Nephron progenitor cell (in vitro differentiated cells): Measurements from ENCODE around the gene FAM83C.

ENCODE experiments used
- DNase-seq: peaks from one replicate; pipeline ENCODE4 v3.0.0; 2021
- H3K27ac Mint-ChIP-seq: 2 replicates; pipeline ENCODE4 v1.8.0; 2021; ENCODE audit warnings: mild to moderate bottlenecking, moderate library complexity, mixed read lengths
- H3K27me3 Mint-ChIP-seq: 2 replicates; pipeline ENCODE4 v1.8.0; 2021; ENCODE audit warnings: mild to moderate bottlenecking, low read depth, mixed read lengths; ENCODE audit not compliant: poor library complexity
- H3K36me3 Mint-ChIP-seq: 2 replicates; pipeline ENCODE4 v1.8.0; 2021; ENCODE audit warnings: low read depth, mixed read lengths
- H3K4me1 Mint-ChIP-seq: 2 replicates; pipeline ENCODE4 v1.8.0; 2021; ENCODE audit warnings: mixed read lengths
- H3K4me3 Mint-ChIP-seq: 2 replicates; pipeline ENCODE4 v1.8.0; 2021; ENCODE audit warnings: mild to moderate bottlenecking, moderate library complexity, mixed read lengths
- H3K9me3 Mint-ChIP-seq: 2 replicates; pipeline ENCODE4 v1.8.0; 2021; ENCODE audit warnings: mild to moderate bottlenecking, moderate library complexity, mixed read lengths
- TF ChIP-seq, protein P1 (sequence below): fragments of 200-600 bp; sonication (generic); IDR thresholded peaks from 2 replicates; pipeline ENCODE4 v1.5.0; 2021; ENCODE audit warnings: antibody characterized with exemption

Gene FAM83C

DNA sequence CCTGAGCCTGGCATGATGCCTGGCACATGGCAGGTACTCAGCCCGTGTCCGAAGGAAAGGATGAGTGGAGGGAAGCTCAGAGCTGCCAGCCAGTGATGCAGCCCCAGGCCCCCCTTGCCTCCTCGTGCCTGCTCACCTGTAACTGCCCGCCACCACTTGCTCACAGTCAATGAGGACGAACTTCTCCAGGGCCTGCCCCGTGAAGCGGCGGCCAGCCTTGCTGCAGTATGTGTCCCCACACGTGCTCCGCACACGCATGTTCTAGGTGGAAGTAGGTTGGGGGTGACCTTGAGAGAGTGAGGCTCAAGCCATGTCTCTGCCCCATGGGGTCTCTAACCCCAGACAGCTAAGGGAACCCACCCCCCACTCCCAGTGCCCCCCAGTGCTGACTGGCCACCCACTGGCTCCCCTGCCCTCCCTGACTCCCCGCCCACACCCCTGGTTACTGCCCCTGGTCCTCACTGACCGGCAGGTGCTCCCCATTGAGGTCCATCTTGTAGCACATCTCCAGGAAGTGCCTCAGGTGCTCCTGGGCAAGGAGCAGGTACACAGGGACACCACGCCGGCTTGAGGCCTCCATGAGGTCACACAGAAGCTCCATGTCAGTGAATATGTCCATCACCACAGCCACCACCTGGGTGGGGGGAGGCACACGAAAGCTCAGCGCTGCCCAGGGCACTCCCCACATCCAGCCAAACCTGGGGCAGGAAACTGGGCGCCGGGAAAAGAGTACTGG lies 3.7 kb downstream of the FAM83C start:
- TF ChIP-seq, protein P1, sequence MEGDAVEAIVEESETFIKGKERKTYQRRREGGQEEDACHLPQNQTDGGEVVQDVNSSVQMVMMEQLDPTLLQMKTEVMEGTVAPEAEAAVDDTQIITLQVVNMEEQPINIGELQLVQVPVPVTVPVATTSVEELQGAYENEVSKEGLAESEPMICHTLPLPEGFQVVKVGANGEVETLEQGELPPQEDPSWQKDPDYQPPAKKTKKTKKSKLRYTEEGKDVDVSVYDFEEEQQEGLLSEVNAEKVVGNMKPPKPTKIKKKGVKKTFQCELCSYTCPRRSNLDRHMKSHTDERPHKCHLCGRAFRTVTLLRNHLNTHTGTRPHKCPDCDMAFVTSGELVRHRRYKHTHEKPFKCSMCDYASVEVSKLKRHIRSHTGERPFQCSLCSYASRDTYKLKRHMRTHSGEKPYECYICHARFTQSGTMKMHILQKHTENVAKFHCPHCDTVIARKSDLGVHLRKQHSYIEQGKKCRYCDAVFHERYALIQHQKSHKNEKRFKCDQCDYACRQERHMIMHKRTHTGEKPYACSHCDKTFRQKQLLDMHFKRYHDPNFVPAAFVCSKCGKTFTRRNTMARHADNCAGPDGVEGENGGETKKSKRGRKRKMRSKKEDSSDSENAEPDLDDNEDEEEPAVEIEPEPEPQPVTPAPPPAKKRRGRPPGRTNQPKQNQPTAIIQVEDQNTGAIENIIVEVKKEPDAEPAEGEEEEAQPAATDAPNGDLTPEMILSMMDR = no peak
- Mint-ChIP-seq H3K27ac (no peak overlapping the region), H3K4me1 (peaks cover 32% of the 10 kb centered on the region), H3K27me3 (peaks cover 4% of the 10 kb centered on the region), H3K4me3 (no peak overlapping the region), H3K9me3 (no peaks in the 10 kb centered on the region), H3K36me3 (no peaks in the 10 kb centered on the region)
- no peak for DNase-seq

DNA sequence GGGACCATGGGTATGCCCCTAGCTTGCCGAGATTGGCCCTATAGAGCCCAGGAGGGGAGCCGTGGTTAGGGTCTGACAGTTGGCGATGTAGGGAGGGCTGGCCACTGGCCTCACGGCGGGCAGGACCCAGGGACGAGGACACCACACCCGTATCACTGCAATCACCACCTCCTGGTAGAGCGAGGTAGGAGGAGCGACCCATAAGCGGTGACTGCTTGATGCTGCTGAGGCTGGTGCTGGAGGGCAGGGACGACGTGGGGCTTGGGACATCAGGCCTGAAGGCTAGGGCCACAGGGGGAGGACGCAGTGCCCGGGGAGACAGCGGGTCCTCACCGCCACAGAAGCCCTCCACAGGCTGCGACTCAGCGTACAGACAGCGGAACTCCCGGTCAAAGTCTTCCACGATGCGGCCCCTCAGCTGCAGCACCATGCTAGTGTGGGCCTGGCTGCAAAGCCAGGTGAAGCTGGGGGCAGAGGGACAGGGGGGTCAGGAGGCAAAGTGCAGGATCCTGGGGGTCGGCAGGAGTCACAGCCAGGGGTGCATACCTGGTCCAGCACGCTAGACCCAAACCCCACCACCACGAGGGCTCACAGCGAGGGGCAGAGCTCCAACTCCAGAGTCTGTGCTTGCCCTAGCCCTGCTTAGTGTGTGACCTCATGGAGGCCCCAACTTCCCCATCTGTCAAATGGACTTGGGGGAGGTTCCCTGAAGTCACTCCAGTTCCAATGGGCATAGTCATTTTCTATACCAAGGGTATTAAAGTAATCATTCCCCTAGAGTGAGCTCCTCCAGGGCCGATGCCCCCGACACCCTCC lies 4.5 kb downstream of the FAM83C start:
- TF ChIP-seq, protein P1 = no peak
- Mint-ChIP-seq H3K4me3 (no peak overlapping the region), H3K27ac (no peak overlapping the region), H3K4me1 (peaks cover 33% of the 10 kb centered on the region), H3K9me3 (no peaks in the 10 kb centered on the region), H3K36me3 (no peaks in the 10 kb centered on the region), H3K27me3 (peaks cover 4% of the 10 kb centered on the region)
- DNase-seq = no peak

DNA sequence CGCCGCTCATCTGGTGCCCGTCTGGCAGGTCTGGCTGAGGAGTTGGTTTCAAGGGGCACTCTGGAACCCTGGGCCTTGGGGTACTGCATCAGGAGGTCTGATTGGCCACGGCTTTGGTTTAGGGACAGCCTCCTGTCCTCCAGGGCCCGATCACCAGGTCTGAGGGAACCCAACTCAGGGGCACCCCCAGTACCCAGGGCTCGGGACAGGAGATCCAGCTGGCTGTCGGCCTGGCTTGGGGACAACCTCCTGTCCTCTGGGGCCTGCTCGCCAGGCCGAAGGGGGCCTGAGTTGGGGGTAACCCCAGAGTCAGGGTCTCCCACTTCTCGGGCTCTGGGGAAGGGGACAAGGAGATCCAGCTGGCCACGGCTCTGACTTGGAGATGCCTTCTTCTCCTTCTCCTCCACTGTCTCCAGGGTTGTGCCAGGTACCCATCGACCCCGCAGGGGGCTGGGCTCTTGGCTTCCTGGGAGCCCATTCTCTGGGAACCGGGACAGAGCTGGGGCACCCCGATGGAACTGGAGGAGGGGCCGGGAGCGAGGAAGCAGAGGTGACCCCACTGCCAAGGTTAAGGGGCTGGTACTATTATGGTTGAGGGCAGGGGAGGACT lies 5.2 kb downstream of the FAM83C start:
- DNase-seq = no peak
- Mint-ChIP-seq H3K27ac (no peak overlapping the region), H3K9me3 (no peaks in the 10 kb centered on the region), H3K4me3 (no peak overlapping the region), H3K36me3 (peaks cover 5% of the 10 kb centered on the region), H3K27me3 (peaks cover 4% of the 10 kb centered on the region), H3K4me1 (peaks cover 28% of the 10 kb centered on the region)
- TF ChIP-seq, protein P1 = no peak

DNA sequence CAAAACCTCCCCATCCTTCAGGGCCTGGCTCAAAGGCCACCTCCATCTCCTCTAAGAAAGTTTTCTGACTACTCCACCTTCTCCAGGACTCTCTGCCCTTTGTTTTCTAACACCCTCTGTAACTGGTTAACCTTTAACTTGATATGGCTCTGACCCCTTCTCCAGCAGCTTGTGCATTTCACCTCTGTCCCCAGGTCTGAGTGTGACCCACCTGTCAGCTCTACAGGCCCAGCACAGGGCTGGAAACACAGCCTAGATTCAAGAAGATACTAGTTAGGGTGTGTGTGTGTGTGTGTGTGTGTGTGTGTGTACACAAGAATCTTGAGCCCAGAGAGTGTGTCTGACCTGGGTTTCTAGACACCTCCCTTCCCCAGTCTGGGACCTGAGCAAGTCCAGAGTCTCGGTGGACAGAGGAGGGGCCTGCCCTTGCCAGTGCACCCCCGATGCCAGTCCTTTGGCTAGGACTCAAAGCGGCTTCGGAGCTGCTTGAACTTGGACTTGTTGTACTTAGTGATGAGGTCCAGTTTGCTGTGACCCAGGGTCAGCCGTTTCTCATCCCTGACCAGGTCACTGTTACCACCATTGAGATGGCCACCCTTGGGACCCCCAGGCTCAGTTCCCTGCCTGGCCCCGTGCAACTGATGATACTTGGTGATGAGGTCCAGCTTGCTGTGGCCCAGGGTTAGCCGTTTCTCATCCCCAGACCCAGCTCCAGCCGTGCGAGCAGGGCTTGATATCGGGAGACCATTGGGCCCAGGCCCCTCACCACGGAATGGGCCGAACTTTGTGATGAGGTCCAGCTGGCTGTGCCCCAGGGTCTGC lies 5.9 kb downstream of the FAM83C start:
- Mint-ChIP-seq H3K4me1 (peaks cover 28% of the 10 kb centered on the region), H3K36me3 (peaks cover 12% of the 10 kb centered on the region), H3K27ac (peak overlapping the region; percentile 79), H3K9me3 (no peaks in the 10 kb centered on the region), H3K27me3 (peaks cover 4% of the 10 kb centered on the region), H3K4me3 (peak overlapping the region; percentile 89)
- DNase-seq = no peak
- TF ChIP-seq, protein P1 = no peak

DNA sequence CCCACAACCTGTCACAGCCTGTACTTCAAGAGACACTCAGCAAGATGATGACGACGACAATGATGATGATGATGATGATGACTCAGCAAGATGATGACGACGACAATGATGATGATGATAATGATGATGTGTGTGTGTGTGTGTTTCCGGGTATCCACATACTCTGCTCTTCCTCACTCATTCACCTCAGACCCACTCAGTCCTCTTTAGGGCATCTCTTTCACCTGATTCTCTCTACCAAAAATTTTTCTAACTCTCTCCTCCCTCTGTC lies 6.5 kb downstream of the FAM83C start:
- Mint-ChIP-seq H3K4me1 (peaks cover 28% of the 10 kb centered on the region), H3K36me3 (peaks cover 13% of the 10 kb centered on the region), H3K27ac (peak overlapping the region; percentile 79), H3K4me3 (peak overlapping the region; percentile 89), H3K27me3 (peaks cover 4% of the 10 kb centered on the region), H3K9me3 (no peaks in the 10 kb centered on the region)
- DNase-seq = no peak
- TF ChIP-seq, protein P1 = no peak
